H1 (cell line): ENCODE results near the gene SH2D1B. TPM values are rescaled to one million over a fixed set of nuclear protein-coding genes. Genes with fewer than 3 reads are reported as not detected.

Experiments
- CTCF ChIA-PET: fragments of 300-600 bp; sonication (Branson Sonifier 250); formaldehyde crosslinking; loops from one replicate; lab custom pipeline; 2021; ENCODE audit not compliant: partially characterized antibody; lab: Charles Lee
- POLR2A ChIA-PET: fragments of 300-600 bp; sonication (Branson Sonifier 250); formaldehyde crosslinking; loops from one replicate; lab custom pipeline; 2021; ENCODE audit warnings: inconsistent platforms; ENCODE audit not compliant: partially characterized antibody; lab: Charles Lee
- DNase-seq, 2 experiments: peaks; one replicate each; pipeline versions ENCODE4 v3.0.0 to v3.0.0-alpha.2; 2010 to 2022; ENCODE audit warnings: low spot score in 2 of 2, low read depth in 1 of 2, mixed read lengths in 1 of 2
- FAIRE-seq: peaks from 2 replicates; lab custom pipeline; 2011; peaks lifted over from hg19 to GRCh38; lab: Jason Lieb, UNC
- H2AFZ ChIP-seq: 2 replicates; pipeline ENCODE4 v1.8.1; 2012; ENCODE audit warnings: low read length, inconsistent platforms
- H2AK5ac ChIP-seq: 2 replicates; pipeline ENCODE4 v1.6.1; 2013; ENCODE audit warnings: low read depth, low read length
- H2BK120ac ChIP-seq: replicated peaks from 2 replicates; pipeline ENCODE3; 2013; ENCODE audit warnings: low read depth, low read length, inconsistent platforms
- H2BK12ac ChIP-seq: 2 replicates; pipeline ENCODE4 v1.6.1; 2013; ENCODE audit warnings: low read depth, low read length
- H2BK15ac ChIP-seq: 2 replicates; pipeline ENCODE4 v1.6.1; 2013; ENCODE audit warnings: low read length
- H2BK20ac ChIP-seq: 2 replicates; pipeline ENCODE4 v1.6.1; 2013; ENCODE audit warnings: low read length
- H2BK5ac ChIP-seq: 2 replicates; pipeline ENCODE4 v1.6.1; 2013; ENCODE audit warnings: low read depth, low read length
- H3K14ac ChIP-seq: 2 replicates; pipeline ENCODE4 v1.6.1; 2013; ENCODE audit warnings: inconsistent platforms; ENCODE audit not compliant: insufficient read length
- H3K18ac ChIP-seq: 2 replicates; pipeline ENCODE4 v1.6.1; 2013; ENCODE audit warnings: low read length; ENCODE audit errors: extremely low read depth
- H3K23ac ChIP-seq: 2 replicates; pipeline ENCODE4 v1.6.1; 2013; ENCODE audit warnings: inconsistent platforms; ENCODE audit not compliant: insufficient read length
- H3K23me2 ChIP-seq: 2 replicates; pipeline ENCODE4 v1.6.1; 2013; ENCODE audit warnings: low read depth, low read length
- H3K27ac ChIP-seq: 2 replicates; pipeline ENCODE4 v1.6.1; 2011; ENCODE audit warnings: low read depth, low read length, inconsistent platforms
- H3K27me3 ChIP-seq, 4 experiments: replicated peaks in 1 of 4; 1 replicate in 1 of 4; 2 replicates in 3 of 4; pipeline versions ENCODE4 v1.6.1 to v1.8.1; 2011 to 2013; ENCODE audit warnings: low read length in 3 of 4, mild to moderate bottlenecking in 3 of 4, inconsistent platforms in 2 of 4, mixed read lengths in 2 of 4, moderate library complexity in 1 of 4; ENCODE audit not compliant: control insufficient read depth in 3 of 4, insufficient read depth in 3 of 4; ENCODE audit errors: extremely low read depth in 1 of 4
- H3K36me3 ChIP-seq, 4 experiments: 2 replicates each; pipeline versions ENCODE4 v1.6.1 to v1.8.1; 2011 to 2013; ENCODE audit warnings: mild to moderate bottlenecking in 4 of 4, low read length in 3 of 4, moderate library complexity in 2 of 4, control low read depth in 1 of 4, inconsistent platforms in 1 of 4; ENCODE audit not compliant: insufficient read depth in 4 of 4, control insufficient read depth in 2 of 4
- H3K4ac ChIP-seq: replicated peaks from 2 replicates; pipeline ENCODE3; 2013; ENCODE audit warnings: low read length, low read depth, mixed read lengths, inconsistent platforms; ENCODE audit not compliant: insufficient read length
- H3K4me1 ChIP-seq, 4 experiments: replicated peaks in 1 of 4; 1 replicate in 1 of 4; 2 replicates in 3 of 4; pipeline versions ENCODE4 v1.6.1 to v1.8.1; 2011 to 2013; ENCODE audit warnings: low read length in 3 of 4, inconsistent platforms in 2 of 4, mixed read lengths in 1 of 4; ENCODE audit not compliant: insufficient read depth in 4 of 4, control insufficient read depth in 3 of 4
- H3K4me2 ChIP-seq, 2 experiments: 2 replicates each; pipeline versions ENCODE4 v1.6.1 to v1.8.1; 2011 to 2013; ENCODE audit warnings: low read depth in 2 of 2, low read length in 2 of 2, control low read depth in 1 of 2, inconsistent platforms in 1 of 2, mild to moderate bottlenecking in 1 of 2; ENCODE audit not compliant: insufficient read depth in 1 of 2
- H3K4me3 ChIP-seq, 4 experiments: fragments of 200-600, 300-600 bp in 1 of 4; sonication (generic), shearing (Covaris generic), sonication (Bioruptor Twin) in 1 of 4; 2 replicates each; pipeline versions ENCODE4 v1.5.1 to v1.8.1; 2011 to 2016; ENCODE audit warnings: low read length in 4 of 4, low read depth in 3 of 4, control low read depth in 2 of 4, inconsistent platforms in 2 of 4, mild to moderate bottlenecking in 2 of 4, mixed read lengths in 1 of 4, moderate library complexity in 1 of 4; ENCODE audit not compliant: insufficient read depth in 2 of 4; ENCODE audit errors: extremely low read depth in 1 of 4
- H3K56ac ChIP-seq: replicated peaks from 2 replicates; pipeline ENCODE3; 2013; ENCODE audit warnings: low read depth, mild to moderate bottlenecking, mixed read lengths, low read length, inconsistent platforms; ENCODE audit not compliant: insufficient read length
- H3K79me1 ChIP-seq: 2 replicates; pipeline ENCODE4 v1.6.1; 2013; ENCODE audit warnings: low read depth, low read length, control low read depth
- H3K79me2 ChIP-seq, 2 experiments: 2 replicates each; pipeline versions ENCODE4 v1.6.1 to v1.8.1; 2012 to 2013; ENCODE audit warnings: low read length in 2 of 2, mild to moderate bottlenecking in 2 of 2, inconsistent platforms in 1 of 2; ENCODE audit not compliant: insufficient read depth in 2 of 2, control insufficient read depth in 1 of 2
- H3K9ac ChIP-seq, 4 experiments: replicated peaks in 1 of 4; 1 replicate in 1 of 4; 2 replicates in 3 of 4; pipeline versions ENCODE4 v1.6.1 to v1.8.1; 2011 to 2013; ENCODE audit warnings: low read depth in 3 of 4, low read length in 3 of 4, control low read depth in 2 of 4, mild to moderate bottlenecking in 2 of 4, moderate library complexity in 2 of 4, inconsistent platforms in 1 of 4; ENCODE audit errors: extremely low read depth in 1 of 4
- H3K9me3 ChIP-seq, 2 experiments: 2 replicates each; pipeline versions ENCODE4 v1.6.1 to v1.8.1; 2012 to 2013; ENCODE audit warnings: mild to moderate bottlenecking in 2 of 2, moderate library complexity in 2 of 2, control low read depth in 1 of 2, inconsistent platforms in 1 of 2, low read depth in 1 of 2, low read length in 1 of 2, mixed read lengths in 1 of 2; ENCODE audit not compliant: insufficient read depth in 2 of 2
- H4K20me1 ChIP-seq, 2 experiments: replicated peaks in 1 of 2; 2 replicates each; pipeline versions ENCODE3 to v1.8.1; 2011 to 2013; ENCODE audit warnings: inconsistent platforms in 2 of 2, low read length in 2 of 2, mild to moderate bottlenecking in 1 of 2; ENCODE audit not compliant: insufficient read depth in 2 of 2, control insufficient read depth in 1 of 2
- H4K5ac ChIP-seq: 2 replicates; pipeline ENCODE4 v1.6.1; 2013; ENCODE audit warnings: low read length, low read depth, mixed read lengths, inconsistent platforms; ENCODE audit not compliant: insufficient read length
- H4K8ac ChIP-seq: 2 replicates; pipeline ENCODE4 v1.8.0; 2013; ENCODE audit warnings: mild to moderate bottlenecking, moderate library complexity, low read length, inconsistent platforms; ENCODE audit not compliant: insufficient read depth; ENCODE audit errors: extremely low read depth
- H4K91ac ChIP-seq: replicated peaks from 2 replicates; pipeline ENCODE3; 2013; ENCODE audit warnings: low read length, mixed read lengths, inconsistent platforms; ENCODE audit not compliant: insufficient read length
- CHD1 ChIP-seq: IDR thresholded peaks from 2 replicates; pipeline ENCODE4 v1.6.1; 2012; ENCODE audit warnings: low read depth, low read length, improper control_type of control experiment
- CHD2 ChIP-seq: IDR thresholded peaks from 2 replicates; pipeline ENCODE4 v1.6.1; 2012; ENCODE audit warnings: low read length, improper control_type of control experiment
- HDAC2 ChIP-seq, 2 experiments: fragments of 300-600 bp in 1 of 2; sonication (generic) in 1 of 2; IDR thresholded peaks; 2 replicates each; pipeline ENCODE4 v1.6.1; 2011 to 2012; ENCODE audit warnings: low read depth in 2 of 2, low read length in 2 of 2, mild to moderate bottlenecking in 2 of 2, moderate library complexity in 2 of 2, borderline replicate concordance in 1 of 2, inconsistent platforms in 1 of 2
- NRF1 ChIP-seq: IDR thresholded peaks from 2 replicates; pipeline ENCODE4 v1.6.1; 2011; ENCODE audit warnings: mild to moderate bottlenecking, low read depth, low read length, improper control_type of control experiment
- RNF2 ChIP-seq: fragments of 200-900, 300-1000 bp; sonication (generic); IDR thresholded peaks from 2 replicates; pipeline ENCODE4 v1.7.1; 2016; ENCODE audit warnings: borderline replicate concordance, low read depth, mild to moderate bottlenecking, antibody characterized with exemption, low read length; ENCODE audit not compliant: poor library complexity, severe bottlenecking; ENCODE audit errors: missing control alignments
- WGBS, 2 experiments: shearing (Covaris generic) in 1 of 2; methylation state at CpG; one replicate each; pipeline versions ENCODE4 v1.1.6 to v1.1.7; 2013 to 2015; ENCODE audit warnings: low lambda C conversion rate in 2 of 2, mixed read lengths in 2 of 2, inconsistent platforms in 1 of 2, low coverage in 1 of 2, missing lambda C conversion rate in 1 of 2; ENCODE audit not compliant: insufficient replicate concordance in 2 of 2, insufficient coverage in 1 of 2, insufficient read length in 1 of 2; ENCODE audit errors: extremely low coverage in 1 of 2, missing lambda C conversion rate in 1 of 2; 5-methylcytosine and 5-hydroxymethylcytosine counted together
- polyA plus RNA-seq, 7 experiments: library from polyadenylated mRNA; depleted of rRNA in 3 of 7; stranded (reverse) in 5 of 7; unstranded in 2 of 7; fragments of >200 nt in 5 of 7; fragments of 200-250 nt in 2 of 7; gene quantifications; 1 replicate in 5 of 7; 2 replicates in 1 of 7; 4 replicates in 1 of 7; pipeline versions ENCODE4 v1.2.1 to v1.2.3, GENCODE V29; 2011 to 2013; ENCODE audit warnings: missing spikeins in 2 of 7, mixed read lengths in 2 of 7
- total RNA-seq: library from RNA; stranded (reverse); fragmentation: NEBNext Ultra II Directional; extraction: Animal tissue kit (Norgen Biotek cat#: 25700); gene quantifications from 2 replicates; pipeline ENCODE4 v1.2.1, GENCODE V29; 2021

Gene SH2D1B
- total and polyA plus RNA-seq, 2 of the 8 experiments (the other 6 are each of a cell fraction or from before 2014, with no cell fraction given): not detected

GRCh38 chr1:162366149-162366548 is 45.8 kb downstream of the SH2D1B start:
- Histone ChIP-seq H2AK5ac (no peak overlapping the region), H3K79me2 (no peaks in the 10 kb centered on the region), H3K4me1 (no peaks in the 10 kb centered on the region), H4K91ac (no peak overlapping the region), H2AFZ (no peak overlapping the region), H3K36me3 (peaks cover 0 to 6% (median 1%) of the 10 kb centered on the region in 4 experiments; a peak in 1 of 8 replicates), H4K20me1 (peaks cover 0 to 2% of the 10 kb centered on the region in 2 experiments), H4K8ac (no peak overlapping the region), H2BK15ac (no peak overlapping the region), H2BK20ac (no peak overlapping the region), H3K27me3 (no peaks in the 10 kb centered on the region), H2BK120ac (no peak overlapping the region), H3K56ac (no peak overlapping the region), H3K18ac (no peak overlapping the region), H2BK12ac (no peak overlapping the region), H2BK5ac (no peak overlapping the region), H3K4ac (no peak overlapping the region), H4K5ac (no peak overlapping the region), H3K27ac (no peak overlapping the region), H3K4me3 (no peak overlapping the region), H3K14ac (no peak overlapping the region), H3K23me2 (no peaks in the 10 kb centered on the region), H3K9me3 (no peaks in the 10 kb centered on the region), H3K9ac (no peak overlapping the region), H3K4me2 (no peak overlapping the region), H3K79me1 (no peaks in the 10 kb centered on the region), H3K23ac (no peak overlapping the region)
- FAIRE-seq: no peak
- ChIA-PET CTCF (interaction anchor here (0.6 to 4.1 kb wide), 7 partner anchors 10 to 302 kb away, joined by 3 to 31 read pairs (median 3); partner anchors contain the start of gene C1orf226), POLR2A (no interaction called here)
- DNase-seq: no peak
- 73% methylated on average over 4 of the region's 4 CpGs; no CpG with 5 or more reads in 1 of the 2 experiments for WGBS, 2 experiments
- TF ChIP-seq RNF2 (no peak), CHD2 (no peak), NRF1 (no peak), HDAC2 (IDR thresholded peaks at IDR 0.05; ENCODE audit: borderline replicate concordance in 1 of 2, low read depth in 2 of 2, low read length in 2 of 2) (no peak), CHD1 (no peak)
